WTC11 (cell line): Measurements from ENCODE around the gene STUM. TPM values are rescaled to one million over a fixed set of nuclear protein-coding genes. Genes with fewer than 3 reads are reported as not detected.

ENCODE experiments used
- ATAC-seq: fragments of 200-7000 bp; cut with Tn5 transposase; 2 replicates; pipeline ENCODE4 v1.10.0; 2021; ENCODE audit warnings: mild to moderate bottlenecking, moderate library complexity
- CTCF ChIA-PET: fragments of 300-600 bp; sonication (Branson Sonifier 250); formaldehyde crosslinking; loops from one replicate; lab custom pipeline; 2021; ENCODE audit warnings: antibody characterized with exemption; lab: Charles Lee
- POLR2A ChIA-PET: fragments of 350-600 bp; sonication (Branson Sonifier 250); formaldehyde crosslinking; loops from one replicate; lab custom pipeline; 2021; ENCODE audit warnings: antibody characterized with exemption; lab: Charles Lee
- DNase-seq: peaks from one replicate; pipeline ENCODE4 v3.0.0; 2021; ENCODE audit warnings: low spot score
- H3K27ac Mint-ChIP-seq: 2 replicates; pipeline ENCODE4 v1.8.0; 2021; ENCODE audit warnings: mixed read lengths
- H3K27me3 Mint-ChIP-seq: 2 replicates; pipeline ENCODE4 v1.8.0; 2021; ENCODE audit warnings: low read depth, mild to moderate bottlenecking, moderate library complexity, mixed read lengths
- H3K36me3 Mint-ChIP-seq: 2 replicates; pipeline ENCODE4 v1.8.0; 2021; ENCODE audit warnings: mixed read lengths
- H3K4me1 Mint-ChIP-seq: 2 replicates; pipeline ENCODE4 v1.8.0; 2022; ENCODE audit warnings: mixed read lengths
- H3K4me3 Mint-ChIP-seq: 2 replicates; pipeline ENCODE4 v1.8.0; 2021; ENCODE audit warnings: mild to moderate bottlenecking, moderate library complexity, mixed read lengths
- H3K9me3 Mint-ChIP-seq: 2 replicates; pipeline ENCODE4 v1.8.0; 2021; ENCODE audit warnings: mixed read lengths
- CBFB ChIP-seq: sonication (generic); formaldehyde crosslinking; IDR thresholded peaks from 2 replicates; pipeline ENCODE4 v1.8.1; 2022; ENCODE audit warnings: mild to moderate bottlenecking, low read depth, missing genetic modification reagents
- CREB1 ChIP-seq: sonication (generic); formaldehyde crosslinking; IDR thresholded peaks from 2 replicates; pipeline ENCODE4 v1.8.0; 2023; ENCODE audit warnings: mild to moderate bottlenecking, missing genetic modification reagents
- ELF4 ChIP-seq: sonication (generic); formaldehyde crosslinking; IDR thresholded peaks from 2 replicates; pipeline ENCODE4 v1.8.1; 2022; ENCODE audit warnings: low read depth, mild to moderate bottlenecking, moderate library complexity, missing genetic modification reagents
- GABPB1 ChIP-seq: sonication (generic); formaldehyde crosslinking; IDR thresholded peaks from 2 replicates; pipeline ENCODE4 v1.8.1; 2023; ENCODE audit warnings: mild to moderate bottlenecking, missing genetic modification reagents
- MXD4 ChIP-seq: fragments of 250-450 bp; sonication (Bioruptor Pico); IDR thresholded peaks from 2 replicates; pipeline ENCODE4 v1.8.0; 2021; ENCODE audit warnings: mild to moderate bottlenecking, moderate library complexity, borderline replicate concordance
- NFE2L1 ChIP-seq: sonication (generic); formaldehyde crosslinking; IDR thresholded peaks from 2 replicates; pipeline ENCODE4 v1.8.1; 2023; ENCODE audit warnings: missing genetic modification reagents
- NR2C2 ChIP-seq: sonication (generic); formaldehyde crosslinking; IDR thresholded peaks from 2 replicates; pipeline ENCODE4 v1.8.0; 2022; ENCODE audit warnings: mild to moderate bottlenecking, missing genetic modification reagents
- RORB ChIP-seq: fragments of 250-450 bp; sonication (Bioruptor Pico); IDR thresholded peaks from 2 replicates; pipeline ENCODE4 v1.9.0; 2021; ENCODE audit warnings: mild to moderate bottlenecking
- ZBTB21 ChIP-seq: sonication (generic); formaldehyde crosslinking; IDR thresholded peaks from 2 replicates; pipeline ENCODE4 v1.8.1; 2023; ENCODE audit warnings: mild to moderate bottlenecking, missing genetic modification reagents, borderline replicate concordance
- ZNF396 ChIP-seq: fragments of 250-450 bp; sonication (Bioruptor Pico); IDR thresholded peaks from 2 replicates; pipeline ENCODE4 v1.8.0; 2021; ENCODE audit warnings: mild to moderate bottlenecking, moderate library complexity, borderline replicate concordance
- ZNF416 ChIP-seq: fragments of 250-450 bp; sonication (Bioruptor Pico); IDR thresholded peaks from 2 replicates; pipeline ENCODE4 v1.9.0; 2021; ENCODE audit warnings: mild to moderate bottlenecking, inconsistent platforms
- ZNF423 ChIP-seq: fragments of 250-450 bp; sonication (Bioruptor Pico); IDR thresholded peaks from 2 replicates; pipeline ENCODE4 v2.1.2; 2022; ENCODE audit warnings: mild to moderate bottlenecking, moderate library complexity
- total RNA-seq: library from RNA; stranded (reverse); gene quantifications from 3 replicates; pipeline ENCODE4 v1.2.3, GENCODE V29; 2021
- TF ChIP-seq, protein P1 (sequence below): fragments of 250-450 bp; sonication (Bioruptor Pico); IDR thresholded peaks from 2 replicates; pipeline ENCODE4 v1.8.0; 2021; ENCODE audit warnings: mild to moderate bottlenecking
- TF ChIP-seq, protein P2 (sequence below): sonication (generic); formaldehyde crosslinking; IDR thresholded peaks from 2 replicates; pipeline ENCODE4 v1.8.1; 2022; ENCODE audit warnings: mild to moderate bottlenecking, missing genetic modification reagents, moderate library complexity, borderline replicate concordance
- TF ChIP-seq, protein P3 (sequence below): sonication (generic); formaldehyde crosslinking; conservative IDR thresholded peaks from 2 replicates; pipeline ENCODE4 v1.8.1; 2022; ENCODE audit warnings: mild to moderate bottlenecking, missing genetic modification reagents
- TF ChIP-seq, protein P4 (sequence below): sonication (generic); formaldehyde crosslinking; IDR thresholded peaks from 2 replicates; pipeline ENCODE4 v1.8.1; 2023; ENCODE audit warnings: mild to moderate bottlenecking, missing genetic modification reagents, moderate library complexity
- TF ChIP-seq, protein P5 (sequence below): sonication (generic); formaldehyde crosslinking; IDR thresholded peaks from 2 replicates; pipeline ENCODE4 v1.8.1; 2022; ENCODE audit warnings: mild to moderate bottlenecking, moderate library complexity, missing genetic modification reagents
- TF ChIP-seq, protein P6 (sequence below): sonication (generic); formaldehyde crosslinking; IDR thresholded peaks from 2 replicates; pipeline ENCODE4 v1.8.0; 2022; ENCODE audit warnings: missing genetic modification reagents
- TF ChIP-seq, protein P7 (sequence below): fragments of 250-450 bp; sonication (Bioruptor Pico); IDR thresholded peaks from 2 replicates; pipeline ENCODE4 v1.9.0; 2021; ENCODE audit warnings: mild to moderate bottlenecking
- TF ChIP-seq, protein P8 (sequence below): fragments of 250-450 bp; sonication (Bioruptor Pico); conservative IDR thresholded peaks from 2 replicates; pipeline ENCODE4 v1.9.0; 2021; ENCODE audit warnings: mild to moderate bottlenecking
- TF ChIP-seq, protein P9 (sequence below): sonication (generic); formaldehyde crosslinking; IDR thresholded peaks from 2 replicates; pipeline ENCODE4 v1.8.0; 2023; ENCODE audit warnings: missing genetic modification reagents

Gene STUM
- total RNA-seq, 1 experiment from 2014 or later, result 2.5 TPM

DNA sequence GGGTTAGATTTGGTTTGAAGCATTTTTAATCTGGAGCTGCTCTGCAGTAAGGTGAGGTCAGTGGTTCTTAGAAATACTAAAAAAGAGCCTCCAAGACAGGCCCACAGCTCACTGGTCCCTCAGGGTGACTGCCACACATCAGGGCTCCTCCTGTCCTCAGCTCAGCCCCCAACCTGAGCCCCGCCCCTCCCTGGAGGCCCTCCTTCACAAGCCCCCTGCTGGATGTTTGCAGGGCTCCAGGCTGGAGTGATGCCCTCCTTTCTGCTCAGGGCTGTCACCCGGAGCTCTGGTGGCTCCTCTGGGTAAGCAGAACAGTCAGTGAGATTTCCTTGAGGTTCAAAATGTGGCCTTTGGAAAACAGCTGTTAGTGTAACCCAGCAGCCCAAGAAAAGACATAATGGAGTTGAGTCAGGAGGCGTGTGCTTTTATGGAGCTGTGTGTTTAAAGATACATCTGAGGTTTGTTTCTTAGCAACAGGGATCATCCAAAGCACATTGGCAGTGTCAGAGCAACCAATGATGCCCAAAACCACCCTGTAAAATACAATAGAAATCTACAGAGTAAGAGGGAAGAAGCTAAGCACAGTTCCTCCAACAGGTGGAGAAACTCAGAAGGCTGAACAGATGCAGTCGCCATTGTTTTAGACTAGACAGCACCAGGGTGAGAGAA, 21.4 kb downstream of the STUM start (continued):
- TF ChIP-seq, protein P1, sequence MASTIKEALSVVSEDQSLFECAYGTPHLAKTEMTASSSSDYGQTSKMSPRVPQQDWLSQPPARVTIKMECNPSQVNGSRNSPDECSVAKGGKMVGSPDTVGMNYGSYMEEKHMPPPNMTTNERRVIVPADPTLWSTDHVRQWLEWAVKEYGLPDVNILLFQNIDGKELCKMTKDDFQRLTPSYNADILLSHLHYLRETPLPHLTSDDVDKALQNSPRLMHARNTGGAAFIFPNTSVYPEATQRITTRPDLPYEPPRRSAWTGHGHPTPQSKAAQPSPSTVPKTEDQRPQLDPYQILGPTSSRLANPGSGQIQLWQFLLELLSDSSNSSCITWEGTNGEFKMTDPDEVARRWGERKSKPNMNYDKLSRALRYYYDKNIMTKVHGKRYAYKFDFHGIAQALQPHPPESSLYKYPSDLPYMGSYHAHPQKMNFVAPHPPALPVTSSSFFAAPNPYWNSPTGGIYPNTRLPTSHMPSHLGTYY (CRISPR knock-in tag), result no peak
- TF ChIP-seq, protein P2, sequence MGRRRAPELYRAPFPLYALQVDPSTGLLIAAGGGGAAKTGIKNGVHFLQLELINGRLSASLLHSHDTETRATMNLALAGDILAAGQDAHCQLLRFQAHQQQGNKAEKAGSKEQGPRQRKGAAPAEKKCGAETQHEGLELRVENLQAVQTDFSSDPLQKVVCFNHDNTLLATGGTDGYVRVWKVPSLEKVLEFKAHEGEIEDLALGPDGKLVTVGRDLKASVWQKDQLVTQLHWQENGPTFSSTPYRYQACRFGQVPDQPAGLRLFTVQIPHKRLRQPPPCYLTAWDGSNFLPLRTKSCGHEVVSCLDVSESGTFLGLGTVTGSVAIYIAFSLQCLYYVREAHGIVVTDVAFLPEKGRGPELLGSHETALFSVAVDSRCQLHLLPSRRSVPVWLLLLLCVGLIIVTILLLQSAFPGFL, result no peak
- TF ChIP-seq, protein P3, sequence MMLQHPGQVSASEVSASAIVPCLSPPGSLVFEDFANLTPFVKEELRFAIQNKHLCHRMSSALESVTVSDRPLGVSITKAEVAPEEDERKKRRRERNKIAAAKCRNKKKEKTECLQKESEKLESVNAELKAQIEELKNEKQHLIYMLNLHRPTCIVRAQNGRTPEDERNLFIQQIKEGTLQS (CRISPR knock-in tag), result no peak
- TF ChIP-seq RORB (CRISPR knock-in tag), result no peak

DNA sequence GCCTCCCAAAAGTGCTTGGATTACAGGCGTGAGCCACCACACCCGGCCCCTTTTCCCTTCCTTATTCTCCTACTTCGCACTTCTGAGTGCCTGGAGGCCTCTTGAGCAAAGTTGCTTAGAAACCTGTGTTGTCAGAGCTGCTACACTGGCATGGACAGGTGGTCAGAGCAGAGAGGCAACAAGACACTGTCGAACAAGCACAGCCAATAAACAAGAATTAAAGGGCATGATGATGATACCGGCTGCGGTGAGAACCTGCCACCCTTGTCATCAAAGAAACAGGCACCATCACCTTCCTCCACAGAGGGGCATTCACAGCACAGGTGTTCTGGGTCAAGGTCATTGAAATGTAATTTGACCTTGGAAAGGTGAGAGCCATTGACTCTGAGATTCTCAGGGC, 23.3 kb downstream of the STUM start:
- CTCF ChIA-PET, result interaction anchor here (1.0 to 1.3 kb wide), 2 partner anchors 37 to 54 kb away, joined by 3 read pairs; no protein-coding TSS in a partner anchor
- TF ChIP-seq ZNF396 (CRISPR knock-in tag), result no peak
- no peak for TF ChIP-seq ZBTB21 (CRISPR knock-in tag)
- TF ChIP-seq, protein P4, sequence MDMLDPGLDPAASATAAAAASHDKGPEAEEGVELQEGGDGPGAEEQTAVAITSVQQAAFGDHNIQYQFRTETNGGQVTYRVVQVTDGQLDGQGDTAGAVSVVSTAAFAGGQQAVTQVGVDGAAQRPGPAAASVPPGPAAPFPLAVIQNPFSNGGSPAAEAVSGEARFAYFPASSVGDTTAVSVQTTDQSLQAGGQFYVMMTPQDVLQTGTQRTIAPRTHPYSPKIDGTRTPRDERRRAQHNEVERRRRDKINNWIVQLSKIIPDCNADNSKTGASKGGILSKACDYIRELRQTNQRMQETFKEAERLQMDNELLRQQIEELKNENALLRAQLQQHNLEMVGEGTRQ (CRISPR knock-in tag), result no peak
- TF ChIP-seq, protein P5, sequence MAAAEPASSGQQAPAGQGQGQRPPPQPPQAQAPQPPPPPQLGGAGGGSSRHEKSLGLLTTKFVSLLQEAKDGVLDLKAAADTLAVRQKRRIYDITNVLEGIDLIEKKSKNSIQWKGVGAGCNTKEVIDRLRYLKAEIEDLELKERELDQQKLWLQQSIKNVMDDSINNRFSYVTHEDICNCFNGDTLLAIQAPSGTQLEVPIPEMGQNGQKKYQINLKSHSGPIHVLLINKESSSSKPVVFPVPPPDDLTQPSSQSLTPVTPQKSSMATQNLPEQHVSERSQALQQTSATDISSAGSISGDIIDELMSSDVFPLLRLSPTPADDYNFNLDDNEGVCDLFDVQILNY, result no peak
- TF ChIP-seq, protein P6, sequence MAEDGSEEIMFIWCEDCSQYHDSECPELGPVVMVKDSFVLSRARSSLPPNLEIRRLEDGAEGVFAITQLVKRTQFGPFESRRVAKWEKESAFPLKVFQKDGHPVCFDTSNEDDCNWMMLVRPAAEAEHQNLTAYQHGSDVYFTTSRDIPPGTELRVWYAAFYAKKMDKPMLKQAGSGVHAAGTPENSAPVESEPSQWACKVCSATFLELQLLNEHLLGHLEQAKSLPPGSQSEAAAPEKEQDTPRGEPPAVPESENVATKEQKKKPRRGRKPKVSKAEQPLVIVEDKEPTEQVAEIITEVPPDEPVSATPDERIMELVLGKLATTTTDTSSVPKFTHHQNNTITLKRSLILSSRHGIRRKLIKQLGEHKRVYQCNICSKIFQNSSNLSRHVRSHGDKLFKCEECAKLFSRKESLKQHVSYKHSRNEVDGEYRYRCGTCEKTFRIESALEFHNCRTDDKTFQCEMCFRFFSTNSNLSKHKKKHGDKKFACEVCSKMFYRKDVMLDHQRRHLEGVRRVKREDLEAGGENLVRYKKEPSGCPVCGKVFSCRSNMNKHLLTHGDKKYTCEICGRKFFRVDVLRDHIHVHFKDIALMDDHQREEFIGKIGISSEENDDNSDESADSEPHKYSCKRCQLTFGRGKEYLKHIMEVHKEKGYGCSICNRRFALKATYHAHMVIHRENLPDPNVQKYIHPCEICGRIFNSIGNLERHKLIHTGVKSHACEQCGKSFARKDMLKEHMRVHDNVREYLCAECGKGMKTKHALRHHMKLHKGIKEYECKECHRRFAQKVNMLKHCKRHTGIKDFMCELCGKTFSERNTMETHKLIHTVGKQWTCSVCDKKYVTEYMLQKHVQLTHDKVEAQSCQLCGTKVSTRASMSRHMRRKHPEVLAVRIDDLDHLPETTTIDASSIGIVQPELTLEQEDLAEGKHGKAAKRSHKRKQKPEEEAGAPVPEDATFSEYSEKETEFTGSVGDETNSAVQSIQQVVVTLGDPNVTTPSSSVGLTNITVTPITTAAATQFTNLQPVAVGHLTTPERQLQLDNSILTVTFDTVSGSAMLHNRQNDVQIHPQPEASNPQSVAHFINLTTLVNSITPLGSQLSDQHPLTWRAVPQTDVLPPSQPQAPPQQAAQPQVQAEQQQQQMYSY, result no peak
- TF ChIP-seq CREB1 (CRISPR knock-in tag), result no peak
- TF ChIP-seq, protein P7, sequence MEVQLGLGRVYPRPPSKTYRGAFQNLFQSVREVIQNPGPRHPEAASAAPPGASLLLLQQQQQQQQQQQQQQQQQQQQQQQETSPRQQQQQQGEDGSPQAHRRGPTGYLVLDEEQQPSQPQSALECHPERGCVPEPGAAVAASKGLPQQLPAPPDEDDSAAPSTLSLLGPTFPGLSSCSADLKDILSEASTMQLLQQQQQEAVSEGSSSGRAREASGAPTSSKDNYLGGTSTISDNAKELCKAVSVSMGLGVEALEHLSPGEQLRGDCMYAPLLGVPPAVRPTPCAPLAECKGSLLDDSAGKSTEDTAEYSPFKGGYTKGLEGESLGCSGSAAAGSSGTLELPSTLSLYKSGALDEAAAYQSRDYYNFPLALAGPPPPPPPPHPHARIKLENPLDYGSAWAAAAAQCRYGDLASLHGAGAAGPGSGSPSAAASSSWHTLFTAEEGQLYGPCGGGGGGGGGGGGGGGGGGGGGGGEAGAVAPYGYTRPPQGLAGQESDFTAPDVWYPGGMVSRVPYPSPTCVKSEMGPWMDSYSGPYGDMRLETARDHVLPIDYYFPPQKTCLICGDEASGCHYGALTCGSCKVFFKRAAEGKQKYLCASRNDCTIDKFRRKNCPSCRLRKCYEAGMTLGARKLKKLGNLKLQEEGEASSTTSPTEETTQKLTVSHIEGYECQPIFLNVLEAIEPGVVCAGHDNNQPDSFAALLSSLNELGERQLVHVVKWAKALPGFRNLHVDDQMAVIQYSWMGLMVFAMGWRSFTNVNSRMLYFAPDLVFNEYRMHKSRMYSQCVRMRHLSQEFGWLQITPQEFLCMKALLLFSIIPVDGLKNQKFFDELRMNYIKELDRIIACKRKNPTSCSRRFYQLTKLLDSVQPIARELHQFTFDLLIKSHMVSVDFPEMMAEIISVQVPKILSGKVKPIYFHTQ (CRISPR knock-in tag), result no peak
- TF ChIP-seq ZNF416 (CRISPR knock-in tag), result no peak
- no peak for TF ChIP-seq NR2C2 (CRISPR knock-in tag)
- TF ChIP-seq CBFB (CRISPR knock-in tag), result no peak
- TF ChIP-seq, protein P8, sequence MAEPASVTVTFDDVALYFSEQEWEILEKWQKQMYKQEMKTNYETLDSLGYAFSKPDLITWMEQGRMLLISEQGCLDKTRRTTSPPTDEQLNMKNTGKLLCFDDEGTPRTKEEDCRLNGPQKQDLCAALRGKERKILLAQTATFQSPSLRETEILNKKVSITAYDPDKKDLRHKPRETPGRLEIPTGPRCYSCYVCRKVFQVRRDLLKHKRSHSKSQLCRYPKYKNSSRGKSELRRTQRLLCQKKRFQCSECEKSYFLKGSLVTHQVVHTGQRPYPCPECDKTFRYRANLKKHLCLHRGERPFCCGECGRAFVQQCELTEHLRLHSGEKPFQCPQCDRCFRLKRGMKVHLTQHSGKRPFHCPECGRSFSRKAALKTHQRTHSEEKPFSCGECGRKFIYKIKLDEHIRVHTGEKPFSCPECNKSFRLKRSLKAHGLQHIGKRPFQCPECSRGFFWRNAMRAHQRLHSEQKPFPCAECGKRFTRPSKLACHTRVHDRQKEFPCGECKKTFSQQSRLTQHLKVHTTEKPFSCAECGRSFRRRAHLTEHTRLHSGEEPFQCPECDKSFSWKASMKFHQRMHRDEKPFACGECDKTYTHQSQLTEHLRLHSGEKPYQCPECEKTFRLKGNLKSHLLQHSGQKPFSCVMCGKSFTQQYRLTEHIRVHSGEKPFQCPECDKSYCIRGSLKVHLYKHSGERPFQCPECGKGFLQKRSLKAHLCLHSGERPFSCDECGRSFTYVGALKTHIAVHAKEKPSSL (CRISPR knock-in tag), result no peak
- no peak for TF ChIP-seq ELF4
- TF ChIP-seq ZNF423 (CRISPR knock-in tag), result no peak
- TF ChIP-seq MXD4, result no peak
- TF ChIP-seq, protein P9, sequence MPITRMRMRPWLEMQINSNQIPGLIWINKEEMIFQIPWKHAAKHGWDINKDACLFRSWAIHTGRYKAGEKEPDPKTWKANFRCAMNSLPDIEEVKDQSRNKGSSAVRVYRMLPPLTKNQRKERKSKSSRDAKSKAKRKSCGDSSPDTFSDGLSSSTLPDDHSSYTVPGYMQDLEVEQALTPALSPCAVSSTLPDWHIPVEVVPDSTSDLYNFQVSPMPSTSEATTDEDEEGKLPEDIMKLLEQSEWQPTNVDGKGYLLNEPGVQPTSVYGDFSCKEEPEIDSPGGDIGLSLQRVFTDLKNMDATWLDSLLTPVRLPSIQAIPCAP (CRISPR knock-in tag), result no peak
- TF ChIP-seq NFE2L1 (CRISPR knock-in tag), result no peak
- TF ChIP-seq GABPB1, result no peak
- ATAC-seq, result no peak
- Mint-ChIP-seq H3K36me3 (no peaks in the 10 kb centered on the region), H3K4me3 (no peak overlapping the region), H3K9me3 (no peaks in the 10 kb centered on the region), H3K27me3 (no peaks in the 10 kb centered on the region), H3K27ac (no peak overlapping the region), H3K4me1 (peaks cover 13% of the 10 kb centered on the region)
- POLR2A ChIA-PET, result no interaction called here
- no peak for DNase-seq
